CD14-positive monocyte (primary cell): ENCODE measurements around the gene HDC. TPM values are rescaled to one million over a fixed set of nuclear protein-coding genes. Genes with fewer than 3 reads are reported as not detected.

ENCODE experiments used
- DNase-seq, 3 donors: peaks; one replicate each; pipeline ENCODE4 v3.0.0-alpha.2; 2011 to 2022
- H2AFZ ChIP-seq: 2 replicates; pipeline ENCODE4 v1.6.0; 2012; ENCODE audit warnings: mild to moderate bottlenecking, low read depth, low read length, inconsistent platforms; ENCODE audit not compliant: insufficient read depth, poor library complexity, severe bottlenecking
- H3K27ac ChIP-seq, 2 donors: 1 replicate in 1 of 2; 2 replicates in 1 of 2; pipeline ENCODE4 v1.5.1; 2012 to 2013; ENCODE audit warnings: low read length in 2 of 2, control low read depth in 1 of 2, inconsistent platforms in 1 of 2, low read depth in 1 of 2, mild to moderate bottlenecking in 1 of 2
- H3K27me3 ChIP-seq, 2 donors: one replicate each; pipeline versions ENCODE4 v1.6.0 to v1.6.1; 2011 to 2013; ENCODE audit warnings: low read length in 2 of 2; ENCODE audit not compliant: control insufficient read depth in 2 of 2, insufficient read depth in 2 of 2
- H3K36me3 ChIP-seq, 2 donors: replicated peaks in 1 of 2; 1 replicate in 1 of 2; 2 replicates in 1 of 2; pipeline versions ENCODE4 v1.5.1 to v1.6.1; 2012 to 2013; ENCODE audit warnings: low read length in 2 of 2, control low read depth in 1 of 2, inconsistent platforms in 1 of 2, mild to moderate bottlenecking in 1 of 2; ENCODE audit not compliant: insufficient read depth in 2 of 2, control insufficient read depth in 1 of 2
- H3K4me1 ChIP-seq, 2 donors: 1 replicate in 1 of 2; 2 replicates in 1 of 2; pipeline versions ENCODE4 v1.5.1 to v1.6.1; 2012 to 2013; ENCODE audit warnings: low read length in 2 of 2, control low read depth in 1 of 2, inconsistent platforms in 1 of 2, mild to moderate bottlenecking in 1 of 2, moderate library complexity in 1 of 2; ENCODE audit not compliant: insufficient read depth in 2 of 2, control insufficient read depth in 1 of 2
- H3K4me2 ChIP-seq: replicated peaks from 2 replicates; pipeline ENCODE3; 2012; ENCODE audit warnings: low read length, moderate library complexity, mild to moderate bottlenecking; ENCODE audit not compliant: poor library complexity, severe bottlenecking; ENCODE audit errors: extremely low read depth
- H3K4me3 ChIP-seq, 3 experiments: fragments of 200-600 bp in 1 of 3; sonication (generic) in 1 of 3; replicated peaks in 1 of 3; 1 replicate in 2 of 3; 2 replicates in 1 of 3; pipeline ENCODE4 v1.5.1; 2011 to 2013; ENCODE audit warnings: low read length in 3 of 3, mild to moderate bottlenecking in 3 of 3, control low read depth in 2 of 3, low read depth in 2 of 3, inconsistent platforms in 1 of 3, moderate library complexity in 1 of 3
- H3K79me2 ChIP-seq: 2 replicates; pipeline ENCODE4 v1.6.0; 2012; ENCODE audit warnings: mild to moderate bottlenecking, control low read depth, inconsistent platforms, low read length, moderate library complexity; ENCODE audit not compliant: insufficient read depth
- H3K9ac ChIP-seq: 2 replicates; pipeline ENCODE4 v1.6.0; 2017; ENCODE audit warnings: low read length, mild to moderate bottlenecking; ENCODE audit not compliant: insufficient read depth, poor library complexity, severe bottlenecking
- H3K9me3 ChIP-seq, 2 donors: replicated peaks in 1 of 2; 1 replicate in 1 of 2; 2 replicates in 1 of 2; pipeline versions ENCODE4 v1.5.1 to v1.6.1; 2012 to 2013; ENCODE audit warnings: low read length in 2 of 2, control low read depth in 1 of 2; ENCODE audit not compliant: control insufficient read depth in 1 of 2, insufficient read depth in 1 of 2
- H4K20me1 ChIP-seq: 2 replicates; pipeline ENCODE4 v1.6.0; 2012; ENCODE audit warnings: mild to moderate bottlenecking, low read length, control low read depth, moderate library complexity; ENCODE audit not compliant: insufficient read depth
- H3K27ac Mint-ChIP-seq, 7 donors: one replicate each; pipeline ENCODE4 v1.8.0; 2020; ENCODE audit warnings: mild to moderate bottlenecking in 7 of 7, mixed read lengths in 7 of 7, moderate library complexity in 6 of 7, inconsistent platforms in 2 of 7
- H3K27me3 Mint-ChIP-seq, 3 donors: one replicate each; pipeline ENCODE4 v1.8.0; 2021 to 2022; ENCODE audit warnings: low read depth in 3 of 3, mild to moderate bottlenecking in 3 of 3, mixed read lengths in 3 of 3, moderate library complexity in 3 of 3, inconsistent platforms in 1 of 3
- H3K36me3 Mint-ChIP-seq, 2 donors: one replicate each; pipeline ENCODE4 v1.8.0; 2020; ENCODE audit warnings: mixed read lengths in 2 of 2, inconsistent platforms in 1 of 2, mild to moderate bottlenecking in 1 of 2
- H3K4me1 Mint-ChIP-seq: one replicate; pipeline ENCODE4 v1.8.0; 2020; ENCODE audit warnings: mild to moderate bottlenecking, mixed read lengths
- H3K4me3 Mint-ChIP-seq, 2 donors: one replicate each; pipeline ENCODE4 v1.8.0; 2020; ENCODE audit warnings: mild to moderate bottlenecking in 2 of 2, mixed read lengths in 2 of 2, moderate library complexity in 1 of 2
- H3K9me3 Mint-ChIP-seq, 7 donors: one replicate each; pipeline ENCODE4 v1.8.0; 2020 to 2022; ENCODE audit warnings: mixed read lengths in 7 of 7, mild to moderate bottlenecking in 6 of 7, moderate library complexity in 6 of 7, inconsistent platforms in 2 of 7
- CTCF ChIP-seq: fragments of 200-600 bp; IDR thresholded peaks from one replicate; pipeline ENCODE4 v1.8.0; 2022; ENCODE audit warnings: antibody characterized with exemption, mild to moderate bottlenecking
- WGBS: methylation state at CpG from one replicate; pipeline ENCODE4 v1.1.5; 2013; ENCODE audit warnings: missing lambda C conversion rate; ENCODE audit not compliant: insufficient coverage; 5-methylcytosine and 5-hydroxymethylcytosine counted together
- intact Hi-C, 2 donors: fragments of 100-400 bp; cut with micrococcal nuclease; formaldehyde crosslinking; loops; one replicate each; pipeline versions ENCODE4 v1.15.0 to v1.15.1; 2023
- polyA plus RNA-seq, 3 donors: library from polyadenylated mRNA; depleted of rRNA in 1 of 3; unstranded in 2 of 3; stranded (reverse) in 1 of 3; fragments of 300-500 nt in 2 of 3; fragments of >200 nt in 1 of 3; fragmentation: Illumina TruSeq in 2 of 3; gene quantifications; 1 replicate in 2 of 3; 2 replicates in 1 of 3; pipeline ENCODE4 v1.2.3, GENCODE V29; 2012 to 2021

The HDC gene
- polyA plus RNA-seq, 3 donors: 0.11 TPM; not detected in 2

GRCh38 chr15:50257924-50258323 lies 7.6 kb downstream of the HDC start:
- intact Hi-C loops: no loop called here
- Histone ChIP-seq H3K9ac (no peak overlapping the region), H2AFZ (no peak overlapping the region), H4K20me1 (no peaks in the 10 kb centered on the region), H3K4me2 (no peak overlapping the region), H3K4me3 (no peak overlapping the region), H3K79me2 (no peaks in the 10 kb centered on the region), H3K27ac (no peak overlapping the region), H3K4me1 (peaks cover 28 to 30% of the 10 kb centered on the region in 2 donors), H3K9me3 (no peaks in the 10 kb centered on the region), H3K36me3 (no peaks in the 10 kb centered on the region), H3K27me3 (no peaks in the 10 kb centered on the region)
- Mint-ChIP-seq H3K9me3 (peaks cover 0 to 2% (median 0%) of the 10 kb centered on the region in 7 donors), H3K4me3 (peak overlapping the region in 1 of 2 donors; percentile 12), H3K36me3 (no peaks in the 10 kb centered on the region), H3K27me3 (peaks cover 0 to 4% (median 0%) of the 10 kb centered on the region in 3 donors), H3K4me1 (peaks cover 43% of the 10 kb centered on the region), H3K27ac (peak overlapping the region in 3 of 7 donors; percentile 32 to 76 (median 35))
- WGBS: no CpG with 5 or more reads among the region's 3 CpGs
- peak; percentile 56 to 75 (median 68) for DNase-seq
- TF ChIP-seq CTCF: no peak

DNA sequence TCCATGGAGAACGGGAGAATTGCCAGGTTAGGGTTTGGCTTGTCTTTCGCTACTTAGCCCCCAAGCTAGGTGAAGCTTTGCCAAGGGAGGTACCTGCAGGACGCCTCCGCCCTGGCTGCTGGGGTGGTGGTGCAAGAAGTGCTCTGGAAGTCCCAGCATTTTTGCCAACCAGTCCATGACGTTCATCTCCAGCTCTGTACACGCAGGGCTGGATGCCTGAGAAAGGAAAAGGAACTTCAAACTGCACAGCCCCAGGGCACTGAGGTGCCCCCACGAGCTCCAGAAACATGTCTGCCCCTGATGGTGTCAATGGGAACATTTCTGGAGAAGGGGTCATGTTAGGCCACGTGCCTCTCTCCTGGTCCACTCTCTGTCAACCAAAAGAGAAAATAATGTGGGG lies 8.2 kb downstream of the HDC start:
- no peak for DNase-seq
- H3K9ac ChIP-seq: no peak overlapping the region
- Mint-ChIP-seq H3K36me3 (no peaks in the 10 kb centered on the region), H3K4me3 (no peak overlapping the region), H3K9me3 (peaks cover 0 to 2% (median 0%) of the 10 kb centered on the region in 7 donors), H3K27me3 (peaks cover 0 to 3% (median 0%) of the 10 kb centered on the region in 3 donors), H3K4me1 (peaks cover 37% of the 10 kb centered on the region), H3K27ac (peak overlapping the region in 2 of 7 donors; percentile 16 to 25)
- TF ChIP-seq CTCF: no peak
- no peaks in the 10 kb centered on the region for H3K9me3 ChIP-seq
- WGBS: 100% methylated on average over 3 of the region's 8 CpGs
- H3K4me1 ChIP-seq: peaks cover 22 to 24% of the 10 kb centered on the region in 2 donors
- no peaks in the 10 kb centered on the region for H3K79me2 ChIP-seq
- H3K36me3 ChIP-seq: no peaks in the 10 kb centered on the region
- H2AFZ ChIP-seq: no peak overlapping the region
- H3K4me3 ChIP-seq: no peak overlapping the region
- H3K27me3 ChIP-seq: no peaks in the 10 kb centered on the region
- no peaks in the 10 kb centered on the region for H4K20me1 ChIP-seq
- no peak overlapping the region for H3K4me2 ChIP-seq
- intact Hi-C loops: no loop called here
- no peak overlapping the region for H3K27ac ChIP-seq
